Effector CD4-positive, alpha-beta T cell (primary cell): ENCODE data around the gene RARB.

Source experiments
- DNase-seq: peaks from one replicate; pipeline ENCODE4 v3.0.0-alpha.2; 2020

The RARB gene

GRCh38 chr3:25473246-25473645 lies 45.2 kb downstream of the RARB start:
- no peak for DNase-seq

- no peak for DNase-seq
Measured at GRCh38 chr3:25474052-25474451, 46.0 kb downstream of the RARB start.

GRCh38 chr3:25476639-25477038 lies 48.6 kb downstream of the RARB start:
- DNase-seq = no peak

GRCh38 chr3:25478211-25478757 lies 50.2 kb downstream of the RARB start:
- DNase-seq = no peak

- DNase-seq = no peak
Measured at GRCh38 chr3:25478964-25479726, 51.1 kb downstream of the RARB start.

GRCh38 chr3:25479727-25480010 lies 51.6 kb downstream of the RARB start:
- no peak for DNase-seq

GRCh38 chr3:25480811-25481210 lies 52.7 kb downstream of the RARB start:
- no peak for DNase-seq

GRCh38 chr3:25481386-25481785 lies 53.3 kb downstream of the RARB start:
- no peak for DNase-seq

GRCh38 chr3:25483456-25483855 lies 55.4 kb downstream of the RARB start:
- DNase-seq = no peak

GRCh38 chr3:25485673-25486072 lies 57.6 kb downstream of the RARB start:
- DNase-seq = no peak

- no peak for DNase-seq
Measured at GRCh38 chr3:25486932-25487331, 58.9 kb downstream of the RARB start.

GRCh38 chr3:25489858-25490593 lies 62.0 kb downstream of the RARB start:
- no peak for DNase-seq

GRCh38 chr3:25493246-25493645 lies 65.2 kb downstream of the RARB start:
- no peak for DNase-seq

GRCh38 chr3:25493786-25494185 lies 65.7 kb downstream of the RARB start:
- DNase-seq = no peak

GRCh38 chr3:25495304-25495703 lies 67.2 kb downstream of the RARB start:
- no peak for DNase-seq

- no peak for DNase-seq
Measured at GRCh38 chr3:25495726-25496253, 67.7 kb downstream of the RARB start.

- no peak for DNase-seq
Measured at GRCh38 chr3:25497096-25497495, 69.0 kb downstream of the RARB start.

- no peak for DNase-seq
Measured at GRCh38 chr3:25500706-25501210, 72.7 kb downstream of the RARB start.

GRCh38 chr3:25502233-25502632 lies 74.2 kb downstream of the RARB start:
- DNase-seq = no peak

- no peak for DNase-seq
Measured at GRCh38 chr3:25503898-25504301, 75.8 kb downstream of the RARB start.

GRCh38 chr3:25505581-25505980 lies 77.5 kb downstream of the RARB start:
- no peak for DNase-seq

GRCh38 chr3:25507811-25508210 lies 79.7 kb downstream of the RARB start:
- no peak for DNase-seq

GRCh38 chr3:25508433-25508832 lies 80.4 kb downstream of the RARB start:
- DNase-seq = no peak

GRCh38 chr3:25508901-25509300 lies 80.8 kb downstream of the RARB start:
- no peak for DNase-seq
